GM20431 (cell line): ENCODE measurements around the gene ACSL1.

Experiments
- in situ Hi-C: fragments of 300-500 bp; cut with MseI, MboI; formaldehyde crosslinking; loops from one replicate; pipeline ENCODE4 v1.15.0; 2020; ENCODE audit warnings: low sequenced_read_pairs; ENCODE audit not compliant: unreplicated experiment

ACSL1 gene

GRCh38 chr4:184815046-184815877 lies 10.5 kb downstream of the ACSL1 start:
- in situ Hi-C loops = no loop called here

GRCh38 chr4:184814686-184815045 lies 11.1 kb downstream of the ACSL1 start:
- in situ Hi-C loops = no loop called here

DNA sequence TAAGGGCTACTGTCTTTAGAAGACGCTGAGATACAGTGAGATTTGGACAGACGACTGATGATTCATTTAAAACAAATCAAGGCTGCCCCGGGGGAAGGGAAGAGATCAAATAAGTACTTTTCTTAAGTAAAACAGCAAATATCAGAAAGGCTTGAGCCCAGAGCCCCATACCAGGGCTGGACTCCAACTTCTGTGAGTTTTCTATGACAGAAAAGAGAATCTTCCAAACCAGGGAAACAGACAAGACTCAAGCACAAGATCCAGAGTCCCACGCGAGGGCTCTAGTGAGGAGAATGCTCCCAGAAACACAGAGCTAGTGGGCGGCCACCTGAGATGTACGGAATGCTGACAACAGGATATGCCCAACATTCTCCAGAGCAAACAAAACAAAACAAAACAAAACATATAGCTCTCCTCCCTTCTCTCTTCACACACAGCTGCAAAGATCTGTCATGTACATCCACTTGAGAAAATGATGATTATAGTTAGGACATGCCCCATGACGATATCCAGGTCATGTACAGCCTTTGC lies 13.1 kb downstream of the ACSL1 start:
- in situ Hi-C loops = no loop called here

- in situ Hi-C loops = no loop called here
Observed at GRCh38 chr4:184812199-184812542, 13.6 kb downstream of the ACSL1 start.

GRCh38 chr4:184811526-184812198 lies 14.1 kb downstream of the ACSL1 start:
- in situ Hi-C loops = no loop called here

- in situ Hi-C loops = no loop called here
Observed at GRCh38 chr4:184810720-184811119, 15.0 kb downstream of the ACSL1 start.

- in situ Hi-C loops = no loop called here
Observed at GRCh38 chr4:184808713-184809050, 17.1 kb downstream of the ACSL1 start.

GRCh38 chr4:184807797-184808712 lies 17.7 kb downstream of the ACSL1 start:
- in situ Hi-C loops = no loop called here

DNA sequence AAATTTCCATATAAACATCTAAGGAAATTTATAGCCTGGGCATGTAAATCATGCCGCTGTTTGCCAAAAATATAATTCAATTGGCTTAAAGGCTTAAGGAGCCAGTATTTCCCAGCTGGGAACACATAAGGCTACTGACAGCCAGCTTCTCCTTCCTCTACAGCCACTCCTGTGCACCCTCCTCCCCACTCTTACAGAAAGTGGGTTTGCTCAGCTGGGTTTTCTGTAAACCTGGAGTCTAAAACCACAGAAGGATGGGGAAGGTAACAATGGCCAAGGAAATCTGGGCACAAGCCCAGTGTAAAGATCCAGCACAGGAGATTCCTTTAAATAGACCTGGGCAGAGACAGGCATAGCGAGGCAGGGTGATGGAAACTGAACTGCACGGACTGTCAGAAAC lies 18.5 kb downstream of the ACSL1 start:
- in situ Hi-C loops = no loop called here

GRCh38 chr4:184806711-184807110 lies 19.1 kb downstream of the ACSL1 start:
- in situ Hi-C loops = no loop called here

DNA sequence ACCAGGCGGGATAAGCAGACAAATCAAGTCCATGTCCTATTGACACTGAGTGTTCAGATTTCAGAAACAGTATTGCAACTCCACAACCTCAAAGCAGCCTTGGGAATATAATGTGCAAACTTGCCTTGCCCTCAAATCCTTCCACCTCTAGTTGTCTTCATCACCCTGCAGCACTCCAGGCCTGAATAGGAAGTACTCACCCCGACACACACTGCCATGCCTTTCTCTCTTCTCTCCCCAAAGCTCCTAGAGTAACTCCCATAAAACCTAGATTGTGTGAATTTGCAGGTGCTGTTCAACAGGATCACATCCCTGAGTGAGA lies 19.6 kb downstream of the ACSL1 start:
- in situ Hi-C loops = no loop called here

DNA sequence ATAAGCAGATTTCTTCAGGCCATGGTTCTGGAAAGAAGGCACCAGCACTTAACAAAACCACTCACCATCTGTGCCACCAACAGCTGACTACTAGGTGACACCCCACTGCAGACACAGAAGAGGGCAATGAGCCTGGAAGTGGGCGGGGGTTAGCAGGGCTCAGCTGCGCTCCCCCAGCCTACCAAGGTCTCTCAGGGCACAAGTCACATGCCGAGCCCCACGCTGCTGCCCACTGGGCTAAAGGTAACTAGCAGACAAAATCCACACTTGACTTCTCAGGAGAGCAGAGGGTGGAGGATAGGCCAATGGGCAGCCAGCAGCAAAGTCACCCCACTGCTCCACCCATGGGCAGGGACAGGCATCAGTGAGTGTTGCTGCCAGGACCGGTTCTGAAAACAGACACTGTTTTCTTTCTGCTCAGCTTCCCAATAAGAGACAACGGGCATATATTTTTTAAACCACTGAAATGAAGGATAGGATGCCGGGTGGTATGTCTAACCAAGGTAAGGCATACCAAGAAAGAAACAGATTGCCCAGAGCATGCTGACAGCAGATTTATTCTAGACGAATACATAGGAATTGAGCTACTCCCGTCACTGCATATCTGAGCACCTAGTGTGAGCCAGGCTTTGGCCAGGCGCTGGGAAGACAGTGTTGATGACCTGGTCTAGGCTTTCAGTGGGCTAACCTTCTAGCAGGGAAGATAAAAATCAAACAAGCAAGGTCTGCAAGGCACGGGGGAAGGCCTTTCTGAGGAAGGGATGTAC lies 20.1 kb downstream of the ACSL1 start:
- in situ Hi-C loops = no loop called here

DNA sequence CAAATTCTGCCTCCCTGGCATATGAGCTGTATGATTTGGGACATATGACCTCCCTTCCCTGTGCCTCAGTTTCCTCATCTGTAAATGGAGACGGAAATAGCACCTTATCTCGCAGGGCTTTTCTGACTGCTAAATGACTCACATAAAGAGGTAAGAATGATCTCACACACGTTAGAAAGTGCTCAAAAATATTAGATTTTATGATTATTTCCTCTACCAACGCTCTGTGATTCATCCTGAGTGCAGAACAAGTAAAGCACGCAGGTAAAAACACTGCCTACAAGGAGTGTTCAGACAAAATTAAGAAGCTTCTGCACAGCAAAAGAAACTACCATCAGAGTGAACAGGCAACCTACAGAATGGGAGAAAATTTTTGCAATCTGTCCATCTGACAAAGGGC lies 21.1 kb downstream of the ACSL1 start:
- in situ Hi-C loops = no loop called here

DNA sequence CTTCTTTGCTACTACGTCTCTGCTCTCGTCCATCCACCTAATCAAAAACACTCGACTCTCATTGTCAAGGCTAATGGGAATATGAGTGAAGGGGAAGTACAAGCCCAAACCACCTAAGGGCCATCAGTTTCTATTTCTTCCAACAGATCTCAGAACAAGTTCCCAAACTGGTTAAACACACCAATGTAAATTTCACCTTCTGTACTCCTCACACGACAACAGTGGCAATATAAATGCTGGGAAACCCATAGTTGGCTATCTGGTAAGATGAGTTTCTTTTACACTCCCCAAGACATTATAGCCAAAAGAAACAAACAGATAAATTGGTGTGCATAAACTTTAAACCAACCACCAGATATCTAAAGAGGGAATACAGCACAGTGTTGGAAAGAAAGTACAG lies 21.9 kb downstream of the ACSL1 start:
- in situ Hi-C loops = no loop called here

GRCh38 chr4:184803133-184803532 lies 22.6 kb downstream of the ACSL1 start:
- in situ Hi-C loops = no loop called here

GRCh38 chr4:184802697-184803015 lies 23.1 kb downstream of the ACSL1 start:
- in situ Hi-C loops = no loop called here

- in situ Hi-C loops = no loop called here
Observed at GRCh38 chr4:184801781-184802696, 23.7 kb downstream of the ACSL1 start.

GRCh38 chr4:184798504-184798903 lies 27.3 kb downstream of the ACSL1 start:
- in situ Hi-C loops = no loop called here

DNA sequence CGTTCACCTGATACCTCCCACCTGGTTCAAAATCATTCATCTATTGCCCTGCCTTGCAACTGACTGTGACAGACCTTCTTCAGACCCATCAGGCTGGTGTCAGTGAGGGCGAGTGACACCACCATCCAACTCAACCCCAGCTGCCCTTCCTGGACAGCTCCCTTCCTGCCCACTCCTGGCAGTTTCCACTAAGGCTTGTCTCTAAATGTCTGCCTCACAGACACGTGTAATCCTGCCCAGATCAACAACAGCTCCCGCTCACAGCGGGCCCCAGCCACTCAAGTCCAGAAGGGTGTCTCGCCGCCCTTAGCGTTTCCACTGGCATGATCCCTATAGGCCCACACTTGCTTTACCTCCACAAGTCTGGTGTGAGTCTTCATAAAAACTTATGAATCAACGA lies 28.9 kb downstream of the ACSL1 start:
- in situ Hi-C loops = no loop called here
